DMS79 (cell line): Measurements from ENCODE around the gene FBXO42.
A peak's percentile ranks its signal among the peaks of the same experiment; 100 is the strongest.
"Not testable (repeated sequence)": the region's sequence is repeated elsewhere in the genome, so short reads cannot be mapped to it uniquely, and the experiment has no call there.

ENCODE experiments used
- DNase-seq: peaks from one replicate; lab custom pipeline; 2025; lab: John Stamatoyannopoulos, UW

The FBXO42 gene

GRCh38 chr1:16243215-16243610 is 109.1 kb downstream of the FBXO42 start:
- DNase-seq: no peak

DNA sequence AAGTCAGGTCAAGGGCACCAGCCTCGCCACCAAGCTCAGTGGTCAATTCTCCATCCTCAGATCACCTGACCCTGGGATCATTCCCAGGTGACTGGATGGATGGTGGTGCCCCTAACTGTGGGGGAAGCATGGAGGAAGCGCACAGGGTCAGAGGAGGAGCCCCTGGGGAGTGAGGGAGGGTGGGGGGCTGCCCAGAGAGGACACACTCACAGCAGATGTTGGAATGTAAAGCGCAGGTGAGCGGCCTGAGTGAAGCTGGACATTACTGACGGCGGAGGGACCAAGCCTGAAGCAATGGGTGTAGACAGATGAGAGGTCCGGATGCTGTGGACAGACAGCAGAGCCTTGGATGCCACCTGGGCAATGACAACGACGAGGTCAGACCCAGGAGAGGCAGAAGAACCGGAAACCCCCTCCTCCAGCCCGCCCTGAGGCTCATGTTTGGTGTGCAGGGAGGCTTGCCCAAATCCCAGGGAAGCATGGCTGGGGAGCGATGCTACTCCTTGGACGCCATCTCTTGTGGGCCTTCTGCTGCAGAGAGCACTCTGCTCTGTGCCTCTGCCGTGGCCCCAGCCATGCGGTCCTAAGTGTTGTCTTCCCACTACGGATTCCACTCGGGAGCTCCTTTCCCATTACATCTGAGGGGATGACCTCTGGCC is 109.6 kb downstream of the FBXO42 start:
- no peak for DNase-seq

GRCh38 chr1:16241221-16241708 is 111.0 kb downstream of the FBXO42 start:
- peak; percentile 22 for DNase-seq

GRCh38 chr1:16239972-16240491 is 112.2 kb downstream of the FBXO42 start:
- DNase-seq: no peak

DNA sequence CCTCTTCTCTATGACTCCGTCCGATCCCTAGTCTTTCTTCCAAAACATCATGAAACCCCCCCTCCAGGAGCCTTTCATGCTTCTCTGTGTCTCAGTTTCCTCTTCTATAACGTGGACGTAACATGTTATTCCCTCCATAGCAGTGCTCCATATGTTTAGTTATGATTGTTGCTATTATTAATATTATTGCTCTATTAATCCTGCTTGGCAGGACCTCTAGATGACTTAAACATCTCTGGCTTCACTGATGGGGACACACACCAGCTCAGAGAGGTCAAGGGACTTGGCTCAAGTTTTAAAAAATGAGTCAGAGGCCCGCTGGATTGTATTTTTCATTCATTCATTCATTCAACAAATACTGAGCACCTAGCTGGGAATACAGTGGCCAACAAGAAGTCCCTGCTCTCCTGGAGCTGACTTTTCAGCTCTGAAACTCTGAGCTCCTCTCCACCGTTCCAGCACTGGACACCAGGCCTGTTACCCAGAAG is 114.9 kb downstream of the FBXO42 start:
- no peak for DNase-seq

DNA sequence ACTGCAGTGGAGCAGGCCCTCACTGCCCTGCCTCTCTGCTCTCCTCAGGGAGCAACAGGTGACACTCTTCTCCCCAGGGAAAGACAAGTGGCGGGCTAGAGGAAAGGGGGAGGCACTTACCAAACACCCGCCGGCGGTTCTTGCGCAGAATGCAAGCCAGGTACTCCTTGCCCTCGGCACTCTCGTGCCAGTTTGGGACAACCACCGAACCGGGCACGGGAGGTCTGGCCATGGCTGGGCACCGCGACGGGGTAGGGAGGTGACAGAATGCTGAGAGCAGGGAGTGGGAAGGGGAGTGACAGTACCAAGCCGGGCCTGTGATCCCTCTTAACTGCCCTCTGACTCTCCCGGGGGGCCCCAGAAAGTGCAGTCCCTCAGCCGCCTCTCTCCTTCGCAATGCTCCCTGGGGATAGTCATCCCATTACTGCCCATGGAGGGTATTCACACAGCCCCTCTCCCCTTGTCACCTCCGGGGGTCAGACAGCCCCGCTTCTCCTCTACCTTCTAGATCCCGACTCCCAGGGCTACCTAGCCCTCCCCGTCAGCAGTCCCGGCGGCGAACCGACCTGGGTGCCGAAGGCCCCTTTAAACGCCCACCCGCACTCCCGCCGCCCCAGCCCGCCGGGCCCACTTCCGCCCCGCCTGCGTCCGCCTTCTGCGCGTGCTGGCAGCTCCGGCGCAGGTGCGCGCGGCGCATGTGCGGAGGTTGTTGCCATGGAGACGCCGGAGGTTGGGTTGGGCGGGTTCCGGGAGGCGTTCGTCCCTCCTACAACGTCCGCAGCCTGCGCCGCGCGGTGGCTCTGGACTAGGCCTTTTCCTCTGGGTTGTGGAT is 115.6 kb downstream of the FBXO42 start, which contains the start of gene CPLANE2:
CPLANE2 (minus strand) TSS at position 673 of the 832 bp plus-strand sequence; CDS start at position 232, 441 bp downstream.
- DNase-seq: peak; percentile 83

- peak; percentile 83 for DNase-seq
Observed at GRCh38 chr1:16235944-16236510, 116.3 kb downstream of the FBXO42 start.

GRCh38 chr1:16235347-16235746 is 116.9 kb downstream of the FBXO42 start:
- no peak for DNase-seq

GRCh38 chr1:16233431-16233830 is 118.8 kb downstream of the FBXO42 start:
- DNase-seq: no peak

- DNase-seq: no peak
Observed at GRCh38 chr1:16232316-16232710, 120.0 kb downstream of the FBXO42 start.

GRCh38 chr1:16231331-16232315 is 120.7 kb downstream of the FBXO42 start:
- no peak for DNase-seq

GRCh38 chr1:16230744-16231143 is 121.5 kb downstream of the FBXO42 start:
- DNase-seq: no peak

DNA sequence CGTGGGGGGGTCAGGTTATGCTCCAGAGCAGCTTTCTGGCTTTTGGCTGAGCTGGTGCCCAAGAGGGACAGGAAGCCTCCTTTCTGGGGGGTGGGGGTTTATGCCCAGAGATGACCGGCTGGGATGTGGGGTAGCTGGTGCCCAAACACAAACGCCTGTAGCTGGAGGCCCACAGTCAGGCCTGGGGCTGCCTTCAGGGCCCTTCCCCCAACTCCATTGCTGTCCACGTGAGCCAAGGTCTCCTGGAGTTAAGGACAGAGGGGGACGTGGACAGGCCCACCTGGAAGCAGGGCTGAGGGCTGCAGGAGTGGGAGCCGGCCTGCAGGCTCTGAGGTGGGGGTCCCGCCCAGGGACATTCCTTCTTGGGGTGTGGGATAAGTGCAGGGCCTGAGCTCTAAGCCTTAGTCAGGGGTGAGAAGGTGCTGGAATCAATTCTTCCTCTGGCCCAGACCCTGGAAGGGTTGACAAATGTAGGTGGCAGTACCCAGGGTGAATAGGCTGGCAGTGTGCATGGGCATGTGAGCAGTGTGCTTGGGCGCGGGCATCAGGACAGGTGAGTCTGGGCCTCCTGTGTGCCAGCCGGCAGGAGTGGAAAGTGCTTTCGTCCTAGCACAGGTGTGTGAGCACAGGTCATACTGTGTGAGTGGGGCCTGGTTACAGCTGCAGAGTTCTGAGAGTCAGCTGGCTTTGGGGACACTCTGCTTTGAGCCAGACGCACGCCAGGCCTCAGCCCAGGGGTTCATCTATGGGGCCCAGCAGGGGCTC is 122.1 kb downstream of the FBXO42 start:
- DNase-seq: no peak

GRCh38 chr1:16226490-16227179 is 125.6 kb downstream of the FBXO42 start:
- no peak for DNase-seq

GRCh38 chr1:16226129-16226489 is 126.2 kb downstream of the FBXO42 start:
- DNase-seq: no peak

- no peak for DNase-seq
Observed at GRCh38 chr1:16224472-16224871, 127.8 kb downstream of the FBXO42 start.

GRCh38 chr1:16222716-16223115 is 129.6 kb downstream of the FBXO42 start:
- not testable (repeated sequence) for DNase-seq

GRCh38 chr1:16221499-16221898 is 130.8 kb downstream of the FBXO42 start:
- DNase-seq: no peak

GRCh38 chr1:16219968-16220500 is 132.2 kb downstream of the FBXO42 start:
- no peak for DNase-seq

- DNase-seq: no peak
Observed at GRCh38 chr1:16218674-16219071, 133.6 kb downstream of the FBXO42 start.
